Stimulated activated naive CD8-positive, alpha-beta T cell treated with anti-CD3 and anti-CD28 coated beads, Interleukin-15, Interleukin-2, amounts not matched to agents 100 ng/mL and 50 ng/mL, for 24 hours (primary cell): ENCODE data around the gene SERPINB4.
"Not testable (repeated sequence)": the region's sequence is repeated elsewhere in the genome, so short reads cannot be mapped to it uniquely, and the experiment has no call there.

ENCODE experiments used
- H3K27ac Mint-ChIP-seq: one replicate; pipeline ENCODE4 v1.8.0; 2021; ENCODE audit warnings: mild to moderate bottlenecking, mixed read lengths
- H3K27me3 Mint-ChIP-seq: one replicate; pipeline ENCODE4 v1.8.0; 2021; ENCODE audit warnings: mixed read lengths
- H3K36me3 Mint-ChIP-seq: one replicate; pipeline ENCODE4 v1.8.0; 2021; ENCODE audit warnings: low read depth, mixed read lengths
- H3K4me1 Mint-ChIP-seq: one replicate; pipeline ENCODE4 v1.8.0; 2021; ENCODE audit warnings: low read depth, mixed read lengths
- H3K4me3 Mint-ChIP-seq: one replicate; pipeline ENCODE4 v1.8.0; 2021; ENCODE audit warnings: mild to moderate bottlenecking, mixed read lengths
- H3K9me3 Mint-ChIP-seq: one replicate; pipeline ENCODE4 v1.8.0; 2021; ENCODE audit warnings: mixed read lengths

Gene SERPINB4

GRCh38 chr18:63648241-63648640 is 4.2 kb upstream of the SERPINB4 start:
- Mint-ChIP-seq H3K4me3 (no peak overlapping the region), H3K27ac (no peak overlapping the region), H3K27me3 (peaks cover 8% of the 10 kb centered on the region), H3K9me3 (no peaks in the 10 kb centered on the region), H3K4me1 (no peaks in the 10 kb centered on the region), H3K36me3 (no peaks in the 10 kb centered on the region)

- Mint-ChIP-seq H3K4me1 (no peaks in the 10 kb centered on the region), H3K27me3 (peaks cover 8% of the 10 kb centered on the region), H3K36me3 (no peaks in the 10 kb centered on the region), H3K4me3 (no peak overlapping the region), H3K27ac (no peak overlapping the region), H3K9me3 (no peaks in the 10 kb centered on the region)
These were observed 2.9 kb upstream of the SERPINB4 start for GRCh38 chr18:63646936-63647335.

- not testable (repeated sequence) for H3K36me3 Mint-ChIP-seq, H3K27me3 Mint-ChIP-seq, H3K4me1 Mint-ChIP-seq, H3K4me3 Mint-ChIP-seq, H3K27ac Mint-ChIP-seq, H3K9me3 Mint-ChIP-seq
These were observed 638 bp upstream of the SERPINB4 start for GRCh38 chr18:63644694-63645093.

- not testable (repeated sequence) for H3K4me3 Mint-ChIP-seq, H3K27ac Mint-ChIP-seq
These were observed 1.2 kb downstream of the SERPINB4 start for GRCh38 chr18:63642668-63643356.

GRCh38 chr18:63641157-63641680 is 2.8 kb downstream of the SERPINB4 start:
- not testable (repeated sequence) for H3K27me3 Mint-ChIP-seq, H3K27ac Mint-ChIP-seq, H3K4me3 Mint-ChIP-seq, H3K9me3 Mint-ChIP-seq, H3K4me1 Mint-ChIP-seq, H3K36me3 Mint-ChIP-seq

More at GRCh38 chr18:63642668-63643356, 1.2 kb downstream of the SERPINB4 start:
- not testable (repeated sequence) for H3K4me1 Mint-ChIP-seq, H3K9me3 Mint-ChIP-seq, H3K36me3 Mint-ChIP-seq, H3K27me3 Mint-ChIP-seq

- Mint-ChIP-seq H3K4me1 (no peaks in the 10 kb centered on the region), H3K36me3 (no peaks in the 10 kb centered on the region), H3K27ac (no peak overlapping the region)
These were observed 6.4 kb downstream of the SERPINB4 start for GRCh38 chr18:63637703-63638102.

GRCh38 chr18:63627819-63628218 is 16.2 kb downstream of the SERPINB4 start:
- H3K9me3 Mint-ChIP-seq = peaks cover 31% of the 10 kb centered on the region

More at GRCh38 chr18:63637703-63638102, 6.4 kb downstream of the SERPINB4 start:
- no peak overlapping the region for H3K4me3 Mint-ChIP-seq
- no peaks in the 10 kb centered on the region for H3K27me3 Mint-ChIP-seq
- no peaks in the 10 kb centered on the region for H3K9me3 Mint-ChIP-seq

GRCh38 chr18:63626431-63626830 is 17.6 kb downstream of the SERPINB4 start:
- Mint-ChIP-seq H3K27me3 (peaks cover 2% of the 10 kb centered on the region), H3K4me3 (no peak overlapping the region), H3K27ac (no peak overlapping the region), H3K4me1 (no peaks in the 10 kb centered on the region), H3K36me3 (no peaks in the 10 kb centered on the region), H3K9me3 (peaks cover 30% of the 10 kb centered on the region)

More at GRCh38 chr18:63627819-63628218, 16.2 kb downstream of the SERPINB4 start:
- no peaks in the 10 kb centered on the region for H3K4me1 Mint-ChIP-seq
- no peaks in the 10 kb centered on the region for H3K36me3 Mint-ChIP-seq
- no peak overlapping the region for H3K27ac Mint-ChIP-seq
- peaks cover 2% of the 10 kb centered on the region for H3K27me3 Mint-ChIP-seq
- no peak overlapping the region for H3K4me3 Mint-ChIP-seq

GRCh38 chr18:63624863-63625262 is 19.2 kb downstream of the SERPINB4 start:
- no peak overlapping the region for H3K4me3 Mint-ChIP-seq
- H3K27me3 Mint-ChIP-seq = peaks cover 2% of the 10 kb centered on the region
- no peaks in the 10 kb centered on the region for H3K36me3 Mint-ChIP-seq
- H3K27ac Mint-ChIP-seq = no peak overlapping the region
- peaks cover 25% of the 10 kb centered on the region for H3K9me3 Mint-ChIP-seq
- H3K4me1 Mint-ChIP-seq = no peaks in the 10 kb centered on the region

- H3K4me1 Mint-ChIP-seq = no peaks in the 10 kb centered on the region
- H3K27ac Mint-ChIP-seq = no peak overlapping the region
- H3K36me3 Mint-ChIP-seq = no peaks in the 10 kb centered on the region
- H3K27me3 Mint-ChIP-seq = peaks cover 2% of the 10 kb centered on the region
- no peak overlapping the region for H3K4me3 Mint-ChIP-seq
- H3K9me3 Mint-ChIP-seq = peaks cover 6% of the 10 kb centered on the region
These were observed 24.4 kb downstream of the SERPINB4 start for GRCh38 chr18:63619661-63620060.

GRCh38 chr18:63617915-63618234 is 26.2 kb downstream of the SERPINB4 start:
- H3K27ac Mint-ChIP-seq = no peak overlapping the region
- H3K4me3 Mint-ChIP-seq = no peak overlapping the region
- H3K27me3 Mint-ChIP-seq = peaks cover 4% of the 10 kb centered on the region
- no peaks in the 10 kb centered on the region for H3K36me3 Mint-ChIP-seq
- no peaks in the 10 kb centered on the region for H3K9me3 Mint-ChIP-seq
- H3K4me1 Mint-ChIP-seq = no peaks in the 10 kb centered on the region

- Mint-ChIP-seq H3K9me3 (no peaks in the 10 kb centered on the region), H3K27me3 (peaks cover 3% of the 10 kb centered on the region), H3K4me3 (no peak overlapping the region), H3K27ac (no peak overlapping the region), H3K4me1 (no peaks in the 10 kb centered on the region), H3K36me3 (no peaks in the 10 kb centered on the region)
These were observed 26.8 kb downstream of the SERPINB4 start for GRCh38 chr18:63617049-63617914.

GRCh38 chr18:63613420-63613819 is 30.6 kb downstream of the SERPINB4 start:
- Mint-ChIP-seq H3K4me1 (no peaks in the 10 kb centered on the region), H3K9me3 (no peaks in the 10 kb centered on the region), H3K27ac (no peak overlapping the region), H3K36me3 (no peaks in the 10 kb centered on the region), H3K27me3 (peaks cover 9% of the 10 kb centered on the region), H3K4me3 (no peak overlapping the region)

- H3K27ac Mint-ChIP-seq = no peak overlapping the region
- no peak overlapping the region for H3K4me3 Mint-ChIP-seq
- peaks cover 16% of the 10 kb centered on the region for H3K27me3 Mint-ChIP-seq
- no peaks in the 10 kb centered on the region for H3K4me1 Mint-ChIP-seq
- H3K36me3 Mint-ChIP-seq = no peaks in the 10 kb centered on the region
- no peaks in the 10 kb centered on the region for H3K9me3 Mint-ChIP-seq
These were observed 37.5 kb downstream of the SERPINB4 start for GRCh38 chr18:63606526-63606925.

GRCh38 chr18:63604791-63605567 is 39.1 kb downstream of the SERPINB4 start:
- no peak overlapping the region for H3K4me3 Mint-ChIP-seq
- no peaks in the 10 kb centered on the region for H3K9me3 Mint-ChIP-seq
- no peak overlapping the region for H3K27ac Mint-ChIP-seq
- no peaks in the 10 kb centered on the region for H3K36me3 Mint-ChIP-seq
- no peaks in the 10 kb centered on the region for H3K4me1 Mint-ChIP-seq
- H3K27me3 Mint-ChIP-seq = peaks cover 13% of the 10 kb centered on the region
